HG03108 (cell line): Measurements from ENCODE around the gene C4orf50.
"Not testable (repeated sequence)": the region's sequence is repeated elsewhere in the genome, so short reads cannot be mapped to it uniquely, and the experiment has no call there.

Experiments
- ATAC-seq: cut with Tn5 transposase; IDR thresholded peaks from one replicate; pipeline ENCODE4 v1.9.1; 2021; ENCODE audit warnings: moderate library complexity; ENCODE audit not compliant: unreplicated experiment

Gene C4orf50

DNA sequence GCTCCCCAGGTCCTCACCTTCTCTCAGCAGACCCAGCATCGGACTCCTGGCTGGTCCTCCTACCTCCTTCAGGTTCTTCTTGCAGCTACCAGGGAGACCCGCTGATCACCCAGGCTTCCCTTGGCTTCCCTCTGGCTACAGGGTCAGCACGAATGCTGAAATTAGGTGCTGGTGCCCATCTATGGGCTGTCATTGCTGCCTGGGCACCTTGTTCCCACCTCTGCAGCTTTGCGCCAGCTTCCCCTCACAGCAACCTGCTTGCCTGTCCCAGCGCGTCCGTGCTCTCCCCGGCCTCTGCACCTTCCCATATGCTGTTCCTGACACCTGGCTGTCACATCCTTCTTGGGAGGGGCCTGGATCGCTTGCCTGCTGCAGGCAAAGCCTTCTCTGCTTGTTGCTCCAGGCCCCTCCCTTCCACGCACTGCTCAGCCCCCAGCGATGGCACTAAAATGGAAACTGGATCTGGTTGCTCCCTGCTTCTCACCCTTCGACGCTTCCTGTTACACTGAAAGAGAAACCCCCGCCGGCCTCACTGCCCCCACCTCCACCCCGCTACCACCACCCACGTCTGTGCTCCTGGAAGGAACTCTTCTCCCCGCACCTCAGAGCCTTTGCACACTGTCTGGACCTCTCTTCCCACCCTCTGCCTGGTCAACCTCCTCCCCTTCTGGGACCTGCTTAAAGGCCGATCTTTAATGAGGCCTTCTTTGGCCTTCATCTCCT lies 22.2 kb downstream of the C4orf50 start:
- ATAC-seq: no peak

DNA sequence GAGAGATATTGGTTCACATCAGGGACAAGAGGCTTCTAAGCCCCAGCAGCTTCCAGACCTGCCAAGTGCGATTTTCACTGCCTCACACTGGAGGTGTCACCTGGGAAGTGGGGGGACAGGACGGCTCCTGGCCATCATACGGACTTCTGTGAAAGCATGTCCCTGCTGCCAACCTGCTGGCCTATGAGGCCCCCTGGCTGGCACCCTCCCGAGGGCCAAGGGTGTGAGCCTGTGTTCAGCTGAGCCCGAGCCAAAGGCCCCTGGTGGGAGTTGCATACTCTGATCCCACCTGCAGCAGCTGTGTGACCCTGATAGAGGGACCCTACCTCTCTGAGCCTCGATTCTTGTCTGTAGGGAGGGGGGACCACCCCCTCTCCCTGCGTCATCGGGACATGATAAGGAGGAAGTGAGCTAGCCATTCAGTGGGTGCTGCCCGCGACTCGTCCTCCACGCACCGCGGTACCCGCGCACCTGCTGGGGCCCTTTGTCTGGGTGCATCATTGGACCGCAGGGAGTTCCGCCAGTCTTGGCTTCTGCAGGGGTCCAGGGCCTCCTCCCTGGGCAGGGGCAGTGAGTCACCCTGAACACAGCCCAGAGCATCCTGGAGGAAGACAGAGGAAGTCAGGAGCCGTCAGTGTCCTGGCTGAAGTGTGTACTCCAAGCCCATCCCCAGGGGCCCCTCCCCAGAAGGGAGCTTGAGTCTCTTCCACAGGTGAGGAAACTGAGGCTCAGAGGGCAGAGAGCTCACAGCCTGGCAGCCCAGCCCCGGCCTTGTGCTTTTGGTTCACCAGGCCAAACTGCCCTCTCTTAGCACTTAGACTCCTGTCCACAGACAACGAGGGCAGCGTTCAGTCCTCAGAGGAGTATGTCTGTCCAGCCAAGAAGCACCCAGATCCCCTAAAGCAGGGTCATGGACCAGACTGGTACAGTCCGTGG lies 24.1 kb downstream of the C4orf50 start:
- ATAC-seq: no peak

DNA sequence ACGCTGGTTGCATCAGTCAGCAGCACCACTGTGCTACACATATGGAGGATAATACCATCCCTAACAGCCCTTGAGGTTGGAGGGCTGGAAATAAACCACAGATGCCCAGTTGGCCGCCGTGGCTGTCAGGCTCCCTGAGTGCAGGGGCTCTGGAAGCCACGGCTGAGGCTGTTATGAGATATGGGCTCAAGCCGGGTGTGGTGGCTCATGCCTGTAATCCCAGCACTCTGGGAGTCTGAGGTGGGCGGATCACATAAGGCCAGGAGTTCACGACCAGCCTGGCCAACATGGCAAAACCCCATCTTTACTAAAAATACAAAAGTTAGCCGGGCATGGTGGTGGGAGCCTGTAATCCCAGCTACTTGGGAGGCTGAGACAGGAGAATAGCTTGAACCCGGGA lies 24.9 kb downstream of the C4orf50 start:
- ATAC-seq: not testable (repeated sequence)

DNA sequence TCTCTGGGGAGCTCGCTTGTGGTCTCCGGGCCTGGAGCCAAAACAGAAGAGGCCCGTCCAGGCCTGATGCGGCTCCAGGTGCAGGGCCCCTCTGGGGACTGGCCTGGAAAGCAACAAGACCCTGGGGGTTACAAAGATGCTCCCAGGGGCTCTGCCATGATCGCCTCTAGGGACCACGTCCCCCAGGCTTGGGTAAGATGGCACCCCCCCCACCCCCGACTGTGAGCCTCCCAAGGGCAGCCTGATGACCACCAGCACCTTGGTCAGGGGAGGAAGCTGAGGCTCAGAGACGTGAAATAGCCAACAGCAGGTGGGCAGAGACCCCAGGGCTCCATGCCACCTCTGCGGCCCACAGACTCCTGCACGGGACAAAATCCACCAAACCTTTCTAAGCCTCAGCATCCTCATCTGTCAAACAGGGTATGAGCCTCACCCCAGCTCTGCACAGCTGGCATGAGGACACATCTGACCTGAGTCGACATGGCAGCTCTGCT lies 25.4 kb downstream of the C4orf50 start:
- ATAC-seq: no peak

DNA sequence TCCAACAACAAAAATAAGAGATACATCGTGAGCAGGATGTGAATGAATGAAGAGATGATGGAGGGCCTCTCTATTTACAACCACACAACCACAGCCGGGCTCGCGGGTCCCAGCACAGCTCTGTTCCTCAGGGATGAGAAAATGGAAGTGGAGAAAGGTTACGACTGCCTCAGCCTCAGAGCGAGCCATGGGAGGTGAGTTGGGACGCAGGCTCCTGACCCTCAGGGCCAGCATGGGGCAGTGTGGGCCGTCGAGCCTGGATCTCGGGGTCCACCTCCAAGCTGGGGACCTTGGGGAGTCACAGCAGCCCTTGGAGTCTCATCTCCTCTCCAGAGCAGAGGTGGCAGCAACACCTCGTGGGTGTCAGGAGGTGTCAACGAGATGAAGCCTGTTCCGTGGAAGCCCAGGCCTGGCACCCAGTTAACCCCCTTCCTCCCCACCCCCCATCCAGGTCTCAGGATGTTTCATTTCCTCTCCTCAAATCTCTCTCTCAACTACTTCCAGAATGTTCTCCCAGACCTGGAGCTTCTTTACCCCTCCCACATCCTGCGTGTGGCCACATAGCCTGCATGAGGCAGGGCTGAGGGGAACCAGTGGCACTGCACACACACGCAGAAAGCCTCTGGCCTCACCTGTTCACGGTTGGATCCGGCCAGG lies 25.9 kb downstream of the C4orf50 start:
- ATAC-seq: no peak

DNA sequence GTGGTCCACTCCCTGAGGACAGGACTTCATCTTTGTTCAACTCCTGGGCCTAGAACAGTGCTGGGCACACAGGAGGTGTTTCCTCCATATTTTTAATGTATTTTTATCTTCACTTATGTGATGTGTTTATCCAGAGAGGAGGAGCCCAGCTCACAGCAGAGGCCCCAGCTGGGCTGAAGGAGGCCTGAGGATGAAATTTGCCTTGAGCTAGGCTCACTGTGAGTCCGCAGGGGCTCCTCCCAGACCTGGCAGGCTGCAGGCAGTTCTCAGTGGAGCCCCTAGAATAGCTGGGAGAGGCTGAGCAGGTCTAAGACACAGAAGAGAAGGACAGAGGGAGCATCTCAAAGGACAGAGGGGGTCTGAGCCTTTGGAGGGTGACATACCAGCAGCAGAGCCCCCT lies 26.8 kb downstream of the C4orf50 start:
- ATAC-seq: no peak

DNA sequence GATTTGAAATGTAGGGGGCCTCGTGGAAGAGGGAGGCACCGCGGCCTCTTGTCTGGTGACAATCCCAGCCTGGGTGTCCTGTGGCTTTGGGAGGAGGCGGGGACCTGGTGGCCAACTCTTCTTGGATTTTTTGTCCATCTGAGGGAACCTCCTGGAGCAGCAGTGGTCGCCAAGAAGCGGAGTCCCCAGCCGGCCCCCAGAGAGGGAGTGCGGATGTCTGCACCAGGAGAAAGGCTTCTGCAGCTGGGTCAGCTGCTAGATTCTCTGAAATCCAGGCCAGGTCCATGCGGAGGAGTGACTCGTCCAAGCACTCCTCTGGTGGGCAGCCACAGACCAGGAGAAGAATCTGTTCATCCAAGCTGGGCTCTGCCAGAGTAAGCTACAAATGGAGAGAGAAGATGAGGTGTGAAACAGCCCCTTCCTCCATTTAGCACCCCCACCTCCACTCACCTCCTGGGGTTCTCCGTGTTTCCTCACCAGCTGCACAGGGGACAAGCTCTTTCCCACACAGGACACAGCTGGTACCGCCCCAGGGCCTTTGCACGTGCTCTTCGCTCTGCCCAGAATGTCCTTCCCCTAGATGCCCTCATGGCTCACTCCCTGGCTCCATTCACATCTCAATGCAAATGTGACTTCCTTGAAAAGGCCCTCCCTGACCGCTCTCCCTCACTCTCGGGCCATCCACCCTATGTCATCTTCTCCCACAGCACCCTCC lies 27.6 kb downstream of the C4orf50 start:
- no peak for ATAC-seq

DNA sequence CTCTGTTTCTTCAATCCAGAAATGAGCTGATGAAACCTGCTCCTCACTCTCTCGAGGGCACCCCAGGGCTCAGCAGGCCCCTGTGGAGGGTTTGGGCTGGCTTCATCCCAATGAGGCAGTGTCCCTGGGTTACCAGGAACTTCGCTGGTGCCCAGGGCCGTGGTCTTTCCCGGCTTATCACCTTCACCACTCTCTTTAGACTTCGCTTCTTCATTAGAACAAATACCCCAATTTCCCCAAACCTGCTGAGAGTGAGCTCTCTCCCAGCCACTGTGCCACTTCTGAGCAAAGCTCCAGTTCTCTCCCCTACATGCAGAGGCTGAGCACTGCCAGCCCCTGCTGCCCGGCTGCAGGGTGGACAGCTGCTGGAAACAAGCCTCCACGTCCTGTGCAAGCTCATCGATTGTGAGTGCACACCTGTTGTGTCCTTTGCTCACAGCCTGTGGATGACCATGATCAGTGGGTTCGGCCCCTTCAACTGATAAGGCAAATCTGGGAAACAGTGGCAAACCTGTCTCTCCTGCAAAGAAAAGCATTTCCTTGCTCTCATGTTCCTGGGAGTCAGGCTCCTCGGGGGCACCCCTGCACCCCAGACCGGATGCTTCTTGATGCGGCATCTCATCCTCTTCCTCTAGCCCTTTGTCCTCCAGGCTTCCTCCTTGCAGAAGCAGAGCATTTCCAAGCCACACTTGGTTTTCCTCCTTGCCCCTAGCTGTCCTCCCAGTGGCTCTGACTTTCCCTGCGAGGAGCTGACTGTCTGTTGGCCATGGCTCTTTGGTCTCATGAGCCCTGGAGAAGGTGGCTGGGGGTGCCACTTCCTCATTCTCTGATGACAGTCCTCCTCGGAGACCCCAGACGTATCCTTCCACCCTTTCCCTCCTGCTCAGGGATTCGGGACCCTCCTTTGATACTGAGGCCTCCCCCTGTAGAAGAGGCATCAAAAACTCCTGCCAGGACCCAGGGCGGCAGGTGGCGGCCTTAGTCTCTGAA lies 28.7 kb downstream of the C4orf50 start:
- ATAC-seq: no peak

DNA sequence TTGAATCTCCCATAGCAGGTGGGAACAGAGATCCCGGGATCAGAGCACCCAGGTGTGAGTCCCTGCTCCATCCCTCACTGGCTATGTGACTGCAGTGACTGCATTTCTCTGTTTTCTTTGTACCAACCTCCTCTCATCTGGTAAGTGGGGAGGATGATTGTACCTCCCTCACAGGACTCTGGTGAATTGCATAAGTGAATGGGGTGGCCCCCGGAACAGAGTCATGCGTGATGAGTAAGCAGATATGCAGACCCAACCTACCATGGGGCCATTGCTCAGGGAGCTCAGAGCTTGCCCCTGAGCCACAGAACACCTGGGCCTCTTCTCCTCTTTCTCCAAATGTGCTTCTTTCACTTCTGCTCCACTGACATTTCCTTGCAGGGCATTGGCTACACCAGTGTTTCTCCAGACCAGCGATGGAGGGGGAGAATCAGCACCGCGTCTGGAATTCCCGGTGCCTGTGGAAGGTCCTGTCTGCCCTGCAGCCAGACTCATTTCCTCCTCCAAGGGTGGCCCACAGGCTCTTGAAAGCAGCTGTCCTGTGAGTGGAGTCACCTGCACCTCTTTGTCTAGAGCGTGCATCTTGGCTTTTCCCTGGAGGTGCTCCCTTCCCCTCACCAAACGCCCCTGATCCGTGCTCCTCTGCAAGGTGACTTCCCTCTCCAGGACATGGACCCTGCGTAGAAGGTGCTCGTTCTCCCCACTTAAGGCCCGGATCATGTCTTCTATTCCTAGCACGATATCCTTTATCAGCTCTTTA lies 30.0 kb downstream of the C4orf50 start:
- no peak for ATAC-seq

DNA sequence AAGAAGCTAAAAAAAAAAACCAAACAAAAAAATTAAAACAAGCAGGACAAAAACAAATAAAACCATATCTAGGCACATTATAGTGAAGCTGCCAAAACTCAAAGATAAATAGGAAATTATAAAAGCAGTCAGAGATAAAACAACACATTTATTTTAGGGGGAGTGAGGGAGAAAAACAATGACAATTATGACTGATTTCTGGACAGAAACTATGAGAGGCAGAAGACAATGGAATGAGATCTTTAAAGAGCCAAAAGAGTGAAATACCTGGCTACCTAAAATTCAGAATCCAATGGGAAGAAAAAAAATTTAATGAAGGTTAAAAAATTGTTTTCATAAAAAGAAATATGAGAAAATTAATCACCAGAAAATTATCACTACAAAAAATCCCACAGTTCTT lies 33.4 kb downstream of the C4orf50 start:
- no peak for ATAC-seq

DNA sequence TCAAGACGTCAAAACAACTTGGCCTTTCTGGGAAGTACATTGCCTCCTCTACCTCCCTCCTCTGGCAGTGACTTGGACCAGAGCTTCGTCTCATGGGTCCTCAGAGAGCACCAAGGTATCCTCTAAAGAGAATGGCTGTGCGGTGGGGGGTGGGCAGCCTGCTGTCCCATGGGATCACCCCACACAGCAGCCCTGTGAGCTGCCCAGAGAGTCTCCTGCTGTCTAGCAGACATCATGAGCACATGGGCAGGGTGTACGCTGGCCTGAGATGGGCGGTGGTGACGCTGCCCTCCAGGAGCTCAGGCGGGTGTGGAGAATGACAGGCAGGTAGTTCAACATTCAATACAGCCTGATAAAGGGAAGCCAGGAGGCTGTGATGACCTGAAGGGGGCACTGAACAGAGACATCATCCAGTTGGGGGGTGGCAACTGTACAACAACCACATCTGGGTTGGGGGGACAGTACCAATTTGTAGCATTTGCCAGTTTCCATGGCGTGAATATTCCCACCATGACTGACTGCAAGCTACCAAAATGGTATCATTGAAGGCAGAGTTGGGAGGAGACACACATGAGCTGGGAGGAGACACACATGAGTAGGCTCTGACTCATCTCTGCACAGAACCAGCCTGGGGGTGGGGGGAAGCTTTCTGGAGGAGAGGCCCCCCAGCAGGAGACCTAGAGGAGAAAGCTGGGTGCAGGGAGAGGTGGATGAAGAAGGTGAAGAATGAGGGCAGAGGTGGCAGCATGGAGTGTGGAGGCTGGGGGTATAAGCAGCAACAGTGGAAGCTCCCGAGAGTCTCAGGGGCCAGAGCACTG lies 35.9 kb downstream of the C4orf50 start:
- no peak for ATAC-seq

DNA sequence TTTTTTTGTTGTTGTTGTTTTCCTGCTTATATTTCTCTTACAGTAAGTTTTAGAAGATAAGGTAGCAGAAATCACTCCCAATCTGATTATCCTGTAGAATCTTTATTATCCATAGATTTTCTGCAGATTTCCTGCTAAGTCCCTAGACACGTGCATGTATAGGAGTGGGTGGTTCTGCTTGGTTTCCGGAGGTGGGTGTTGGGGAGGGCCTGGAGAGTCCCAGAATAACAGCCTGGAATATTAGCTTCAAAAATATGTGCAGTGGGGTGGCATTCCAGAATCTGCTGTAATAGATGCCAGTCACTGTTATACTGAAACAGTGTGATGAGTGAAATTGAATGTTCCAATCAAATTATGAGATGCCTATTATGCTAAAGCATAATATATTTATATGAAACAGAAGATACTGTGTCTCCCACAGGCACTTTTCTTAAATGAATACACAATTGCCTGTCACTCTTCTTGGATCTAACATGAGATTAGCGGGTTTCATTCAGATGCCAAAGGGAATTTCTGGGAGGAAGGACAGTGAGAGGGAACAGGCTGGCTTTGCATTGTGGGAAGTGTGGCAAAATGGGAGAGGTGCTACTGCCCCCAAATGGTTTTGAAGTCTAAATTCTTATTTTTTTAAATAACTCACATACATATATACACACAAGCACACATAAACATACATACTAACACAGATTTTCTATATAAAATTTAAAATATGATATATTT lies 37.6 kb downstream of the C4orf50 start:
- ATAC-seq: no peak

DNA sequence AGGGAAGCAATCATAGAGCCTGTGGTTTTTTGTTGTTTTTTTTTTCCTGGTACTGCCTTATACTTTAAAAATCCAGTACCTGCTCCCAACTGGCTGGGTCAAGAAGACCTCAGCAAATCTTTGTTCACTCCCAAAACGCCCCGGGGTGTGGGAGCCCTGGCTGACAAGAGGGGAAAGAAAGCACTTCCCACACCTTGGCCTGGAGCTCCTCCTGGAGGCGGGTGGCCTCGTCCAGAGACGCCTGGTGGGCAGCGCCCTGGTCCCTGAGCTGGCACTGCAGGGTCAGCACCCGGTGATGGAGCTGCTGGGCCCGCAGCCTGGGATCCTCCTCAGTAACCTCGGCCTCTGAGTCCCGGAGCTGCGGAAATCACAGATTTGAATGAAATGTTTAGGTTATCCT lies 38.2 kb downstream of the C4orf50 start:
- no peak for ATAC-seq

DNA sequence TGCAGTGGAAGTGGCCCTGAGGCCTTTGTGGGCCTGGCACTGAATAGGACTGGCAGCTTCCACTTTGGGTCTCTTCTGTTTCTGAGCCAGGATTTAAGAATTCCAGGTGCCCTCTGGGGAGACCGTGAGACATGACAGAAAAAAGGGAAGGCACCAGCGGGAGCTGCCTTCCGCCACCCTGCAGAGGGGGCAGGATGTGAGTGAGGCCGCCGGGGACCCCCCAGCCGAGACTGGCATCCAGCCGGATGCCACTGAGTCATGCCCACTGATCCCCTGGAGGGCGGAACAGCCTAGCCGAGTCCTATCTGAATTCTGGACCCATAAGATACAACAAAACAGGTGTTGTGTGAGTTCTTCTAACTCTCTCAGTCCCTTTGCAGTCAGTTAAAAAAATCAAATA lies 41.3 kb downstream of the C4orf50 start:
- no peak for ATAC-seq

DNA sequence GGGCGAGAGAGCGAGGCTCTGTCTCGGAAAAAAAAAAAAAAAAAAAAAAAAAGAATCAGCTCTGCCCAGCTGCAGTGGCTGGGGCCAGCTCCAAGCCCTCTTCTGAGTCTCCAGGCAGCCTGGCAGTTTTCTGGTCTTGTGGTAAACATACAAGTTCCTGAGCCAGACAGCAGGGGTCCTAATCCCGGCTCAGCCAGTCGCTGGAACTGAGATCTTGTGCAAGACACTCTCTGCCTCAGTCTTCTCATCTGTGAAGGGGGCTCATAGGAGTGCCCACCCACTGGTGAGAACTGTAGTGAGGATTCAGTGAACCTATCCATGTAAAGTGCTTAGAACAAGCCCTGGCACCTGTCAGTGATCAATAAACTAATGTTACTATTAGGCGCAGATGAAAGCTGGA lies 41.8 kb downstream of the C4orf50 start:
- no peak for ATAC-seq

DNA sequence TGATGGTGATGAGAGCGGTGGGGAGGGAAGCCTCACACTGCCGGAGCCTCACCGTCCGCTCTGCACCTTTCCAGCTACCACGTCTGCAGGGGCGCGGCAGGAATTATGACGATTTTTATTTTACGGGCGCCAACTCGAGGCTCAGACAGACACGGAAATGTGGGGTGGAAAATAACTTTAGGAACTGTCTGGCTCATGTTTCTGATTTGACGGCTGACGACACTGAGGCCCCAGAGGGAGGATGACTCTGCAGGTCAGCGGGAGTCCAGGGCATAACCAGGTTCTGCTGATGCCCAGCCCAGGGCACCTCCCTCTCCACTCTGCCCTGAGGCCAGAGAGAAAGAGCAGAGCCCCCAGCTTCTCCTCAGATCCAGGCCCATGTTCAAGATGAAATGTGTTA lies 43.9 kb downstream of the C4orf50 start:
- ATAC-seq: no peak

DNA sequence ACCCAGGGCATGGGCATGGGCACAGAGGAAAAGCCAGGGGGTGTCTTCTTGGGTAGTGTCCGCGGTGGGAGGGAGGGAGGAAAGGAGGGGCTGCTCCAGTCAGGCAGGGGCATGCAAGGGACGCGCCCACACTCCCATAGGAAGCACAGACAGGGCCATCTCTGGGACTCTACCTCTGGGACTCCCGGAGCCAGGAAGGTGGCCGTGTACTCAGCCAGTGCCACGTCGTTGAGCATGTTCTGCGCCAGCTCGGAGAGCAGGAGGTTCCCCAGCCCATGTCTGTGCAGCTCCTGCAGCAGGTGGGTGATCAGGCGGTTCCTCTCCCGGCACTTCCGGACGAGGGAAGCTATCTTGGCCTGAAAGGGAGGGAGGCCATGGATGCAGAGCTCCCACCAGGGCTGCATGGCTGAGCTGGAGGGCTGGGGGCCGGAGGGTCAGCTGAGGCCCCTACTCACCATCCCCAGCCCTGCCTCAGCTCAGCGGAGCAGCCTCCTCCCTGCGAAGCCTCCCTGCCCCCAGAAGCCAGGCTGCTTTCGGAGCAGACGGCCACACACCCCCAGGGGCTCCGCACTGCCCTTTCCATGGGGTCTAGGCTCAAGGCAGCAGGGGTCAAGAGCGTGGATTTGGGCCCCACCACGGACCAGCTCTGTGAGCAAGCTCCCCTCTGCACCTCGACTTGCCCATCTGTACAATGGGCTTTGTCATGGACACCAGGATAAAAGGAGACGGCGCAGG lies 44.6 kb downstream of the C4orf50 start:
- ATAC-seq: no peak
